Measurements from ENCODE around the gene TMEM184B. TPM values are rescaled to one million over a fixed set of nuclear protein-coding genes. Genes with fewer than 3 reads are reported as not detected.
A peak's percentile ranks its signal among the peaks of the same experiment; 100 is the strongest.

TMEM184B gene
- total and polyA plus RNA-seq, 10 of the 15 experiments (the other 5 are each of a cell fraction or from before 2014, with no cell fraction given), result 0.56 to 22.4 (median 7.9) TPM

DNA sequence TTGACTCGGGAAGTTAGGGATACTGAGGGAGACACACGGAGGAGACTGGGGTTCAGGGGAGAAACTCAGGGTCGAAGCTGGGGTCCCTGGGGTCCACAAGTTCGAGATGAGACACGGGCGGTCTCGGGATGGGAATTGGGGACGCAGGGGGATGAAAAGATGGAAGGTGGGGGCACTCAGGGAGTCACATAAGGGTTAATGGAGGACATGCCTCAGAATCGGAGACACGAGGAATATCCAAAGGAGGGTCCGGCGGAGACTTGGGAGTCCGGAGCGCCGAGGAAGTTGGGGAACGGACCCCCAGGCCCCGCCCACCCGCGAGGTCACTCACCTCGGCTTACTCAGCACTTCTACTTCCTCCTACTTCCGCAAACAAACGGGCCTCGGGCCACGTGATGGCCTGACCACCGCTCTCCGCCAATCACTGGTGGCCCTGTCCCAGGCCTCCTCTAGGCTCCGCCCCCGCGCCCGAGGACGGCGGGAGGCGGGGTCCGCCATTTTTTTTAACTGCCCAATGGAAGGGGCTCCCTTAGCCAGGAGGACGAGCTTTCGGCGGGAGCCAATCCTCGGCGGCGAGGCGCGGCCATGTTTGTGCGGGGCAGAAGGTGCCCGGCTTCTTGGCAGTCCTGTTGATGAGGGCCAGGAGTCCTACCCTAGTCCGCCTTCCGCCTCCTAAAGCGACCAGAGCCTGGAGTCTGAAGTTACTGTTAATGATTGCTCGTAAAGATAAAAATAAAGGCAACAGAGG is 91.2 kb downstream of the TMEM184B start, which contains the start of gene PLA2G6 (continued):
- TF ChIP-seq E2F4 (IDR thresholded peaks at IDR 0.05; ENCODE audit: low read depth, low read length), result 0 out of 2 replicates have a peak, but pooled peaks have one; percentile 56
- no peak for TF ChIP-seq SUPT20H (IDR thresholded peaks at IDR 0.05; ENCODE audit: borderline replicate concordance, control insufficient read depth, low read depth, low read length)
- TF ChIP-seq MAX (IDR thresholded peaks at IDR 0.05; ENCODE audit: low read depth, low read length), result peak; percentile 92
- no peak for TF ChIP-seq HDAC6 (IDR thresholded peaks at IDR 0.05; ENCODE audit: unreplicated experiment)
- peak; percentile 95 for TF ChIP-seq USF1 (IDR thresholded peaks at IDR 0.05; ENCODE audit: borderline replicate concordance, extremely low read length, insufficient read depth, low read depth, low read length)
- 0 out of 2 replicates have a peak, but pooled peaks have one; percentile 45 for TF ChIP-seq RB1 (IDR thresholded peaks at IDR 0.05; ENCODE audit: borderline replicate concordance)
- TF ChIP-seq USF2 (IDR thresholded peaks at IDR 0.05; ENCODE audit: borderline replicate concordance, low read depth, low read length), result peak; percentile 95
- TF ChIP-seq GATAD2B (conservative IDR thresholded peaks at IDR 0.05; ENCODE audit: low read depth), result no peak
- TF ChIP-seq, protein P1, sequence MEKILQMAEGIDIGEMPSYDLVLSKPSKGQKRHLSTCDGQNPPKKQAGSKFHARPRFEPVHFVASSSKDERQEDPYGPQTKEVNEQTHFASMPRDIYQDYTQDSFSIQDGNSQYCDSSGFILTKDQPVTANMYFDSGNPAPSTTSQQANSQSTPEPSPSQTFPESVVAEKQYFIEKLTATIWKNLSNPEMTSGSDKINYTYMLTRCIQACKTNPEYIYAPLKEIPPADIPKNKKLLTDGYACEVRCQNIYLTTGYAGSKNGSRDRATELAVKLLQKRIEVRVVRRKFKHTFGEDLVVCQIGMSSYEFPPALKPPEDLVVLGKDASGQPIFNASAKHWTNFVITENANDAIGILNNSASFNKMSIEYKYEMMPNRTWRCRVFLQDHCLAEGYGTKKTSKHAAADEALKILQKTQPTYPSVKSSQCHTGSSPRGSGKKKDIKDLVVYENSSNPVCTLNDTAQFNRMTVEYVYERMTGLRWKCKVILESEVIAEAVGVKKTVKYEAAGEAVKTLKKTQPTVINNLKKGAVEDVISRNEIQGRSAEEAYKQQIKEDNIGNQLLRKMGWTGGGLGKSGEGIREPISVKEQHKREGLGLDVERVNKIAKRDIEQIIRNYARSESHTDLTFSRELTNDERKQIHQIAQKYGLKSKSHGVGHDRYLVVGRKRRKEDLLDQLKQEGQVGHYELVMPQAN (conservative IDR thresholded peaks at IDR 0.05), result 0 out of 2 replicates have a peak, but pooled peaks have one; percentile 32
- peak in 1 of 2 experiments; percentile 60; a peak in 2 of 4 replicates for TF ChIP-seq BHLHE40 (IDR thresholded peaks at IDR 0.05; ENCODE audit: borderline replicate concordance in 1 of 2, low read depth in 2 of 2, low read length in 1 of 2)
- TF ChIP-seq, protein P2, sequence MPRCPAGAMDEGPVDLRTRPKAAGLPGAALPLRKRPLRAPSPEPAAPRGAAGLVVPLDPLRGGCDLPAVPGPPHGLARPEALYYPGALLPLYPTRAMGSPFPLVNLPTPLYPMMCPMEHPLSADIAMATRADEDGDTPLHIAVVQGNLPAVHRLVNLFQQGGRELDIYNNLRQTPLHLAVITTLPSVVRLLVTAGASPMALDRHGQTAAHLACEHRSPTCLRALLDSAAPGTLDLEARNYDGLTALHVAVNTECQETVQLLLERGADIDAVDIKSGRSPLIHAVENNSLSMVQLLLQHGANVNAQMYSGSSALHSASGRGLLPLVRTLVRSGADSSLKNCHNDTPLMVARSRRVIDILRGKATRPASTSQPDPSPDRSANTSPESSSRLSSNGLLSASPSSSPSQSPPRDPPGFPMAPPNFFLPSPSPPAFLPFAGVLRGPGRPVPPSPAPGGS (IDR thresholded peaks at IDR 0.05; ENCODE audit: borderline replicate concordance, insufficient read depth, low read depth, low read length, poor library complexity, severe bottlenecking), result no peak
- TF ChIP-seq IKZF1 (conservative IDR thresholded peaks at IDR 0.05), result no peak
- TF ChIP-seq NFYB (IDR thresholded peaks at IDR 0.05; ENCODE audit: insufficient read depth, low read depth, low read length), result peak; percentile 82
- TF ChIP-seq NR2F1 (conservative IDR thresholded peaks at IDR 0.05), result peak; percentile 86
- TF ChIP-seq IRF3 (IDR thresholded peaks at IDR 0.05), result peak; percentile 54; the same call in 1 of the 2 replicates
- peak; percentile 44 for TF ChIP-seq SP1 (IDR thresholded peaks at IDR 0.05; ENCODE audit: low read depth, low read length)
- 0 out of 2 replicates have a peak, but pooled peaks have one; percentile 17 for TF ChIP-seq CREM (IDR thresholded peaks at IDR 0.05; ENCODE audit: low read depth)
- TF ChIP-seq CBFB (IDR thresholded peaks at IDR 0.05; ENCODE audit: low read depth), result 0 out of 2 replicates have a peak, but pooled peaks have one; percentile 17
- TF ChIP-seq RAD51 (IDR thresholded peaks at IDR 0.05), result peak; percentile 95

Measured in GM12878 (cell line).